Peyer's patch (tissue), 4 donors: Measurements from ENCODE around the gene CLCN7. TPM values are rescaled to one million over a fixed set of nuclear protein-coding genes. Genes with fewer than 3 reads are reported as not detected.

Experiments used
- DNase-seq, 3 donors: peaks; one replicate each; pipeline ENCODE4 v3.0.0-alpha.2; 2017 to 2019
- H3K27ac ChIP-seq, 4 donors: fragments of 200-600 bp; sonication (generic); one replicate each; pipeline ENCODE4 v1.5.1; 2016 to 2019
- H3K27me3 ChIP-seq, 2 donors: fragments of 200-600 bp; sonication (generic); one replicate each; pipeline ENCODE4 v1.5.1; 2019
- H3K36me3 ChIP-seq, 3 donors: fragments of 200-600 bp; sonication (generic); one replicate each; pipeline ENCODE4 v1.5.1; 2016 to 2019
- H3K4me1 ChIP-seq, 4 donors: fragments of 200-600 bp; sonication (generic); one replicate each; pipeline ENCODE4 v1.5.1; 2016 to 2019
- H3K4me3 ChIP-seq, 4 donors: fragments of 200-600 bp; sonication (generic); 1 replicate in 3 of 4; 2 replicates in 1 of 4; pipeline ENCODE4 v1.5.1; 2016 to 2019; ENCODE audit warnings: mild to moderate bottlenecking in 1 of 4
- H3K9me3 ChIP-seq, 4 donors: fragments of 200-600 bp; sonication (generic); one replicate each; pipeline ENCODE4 v1.5.1; 2016 to 2019; ENCODE audit warnings: mild to moderate bottlenecking in 1 of 4
- POLR2A ChIP-seq, 2 donors: fragments of 450-650 bp; IDR thresholded peaks; one replicate each; pipeline ENCODE4 v1.5.1; 2017; ENCODE audit warnings: antibody characterized with exemption in 2 of 2, mild to moderate bottlenecking in 2 of 2, moderate library complexity in 2 of 2
- total RNA-seq, 4 donors: library from RNA; depleted of rRNA; stranded (reverse); fragments of >200 nt; gene quantifications; one replicate each; pipeline ENCODE4 v1.1.0, GENCODE V29; 2016
- TF ChIP-seq, protein P1 (sequence below), 6 experiments: fragments of 450-650 bp in 4 of 6; fragments of 200-600 bp in 2 of 6; sonication (generic) in 1 of 6; IDR thresholded peaks; one replicate each; pipeline ENCODE4 v1.5.1; 2017 to 2019; ENCODE audit warnings: antibody characterized with exemption in 6 of 6, mild to moderate bottlenecking in 3 of 6, moderate library complexity in 1 of 6

The CLCN7 gene
- total RNA-seq, 4 donors from 2014 or later, result 95.1 to 194 (median 105) TPM

DNA sequence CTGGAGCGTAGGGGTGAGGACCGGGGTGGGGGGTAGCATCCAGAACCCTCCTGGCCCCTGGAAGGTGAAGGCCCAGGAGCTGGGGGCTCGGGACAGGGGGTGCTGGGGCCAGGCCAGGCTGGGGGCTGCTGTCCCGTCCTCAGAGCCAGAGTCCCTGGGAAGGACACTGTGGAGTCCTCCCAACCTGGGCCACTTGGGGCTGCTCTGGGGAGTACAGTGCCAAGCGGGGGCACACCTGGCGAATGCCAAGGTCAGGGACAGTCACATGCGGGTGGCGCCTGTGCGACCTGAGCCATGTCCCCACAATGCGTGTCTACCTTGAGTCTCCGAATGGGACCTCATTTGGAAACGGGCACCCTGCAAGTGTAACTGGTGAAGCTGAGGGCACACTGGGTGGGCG lies 45.2 kb downstream of the CLCN7 start:
- Histone ChIP-seq H3K27ac (no peak overlapping the region), H3K27me3 (no peaks in the 10 kb centered on the region), H3K4me3 (no peak overlapping the region), H3K9me3 (no peaks in the 10 kb centered on the region), H3K4me1 (peaks cover 0 to 6% (median 2%) of the 10 kb centered on the region in 4 donors), H3K36me3 (no peaks in the 10 kb centered on the region)
- TF ChIP-seq, protein P1, sequence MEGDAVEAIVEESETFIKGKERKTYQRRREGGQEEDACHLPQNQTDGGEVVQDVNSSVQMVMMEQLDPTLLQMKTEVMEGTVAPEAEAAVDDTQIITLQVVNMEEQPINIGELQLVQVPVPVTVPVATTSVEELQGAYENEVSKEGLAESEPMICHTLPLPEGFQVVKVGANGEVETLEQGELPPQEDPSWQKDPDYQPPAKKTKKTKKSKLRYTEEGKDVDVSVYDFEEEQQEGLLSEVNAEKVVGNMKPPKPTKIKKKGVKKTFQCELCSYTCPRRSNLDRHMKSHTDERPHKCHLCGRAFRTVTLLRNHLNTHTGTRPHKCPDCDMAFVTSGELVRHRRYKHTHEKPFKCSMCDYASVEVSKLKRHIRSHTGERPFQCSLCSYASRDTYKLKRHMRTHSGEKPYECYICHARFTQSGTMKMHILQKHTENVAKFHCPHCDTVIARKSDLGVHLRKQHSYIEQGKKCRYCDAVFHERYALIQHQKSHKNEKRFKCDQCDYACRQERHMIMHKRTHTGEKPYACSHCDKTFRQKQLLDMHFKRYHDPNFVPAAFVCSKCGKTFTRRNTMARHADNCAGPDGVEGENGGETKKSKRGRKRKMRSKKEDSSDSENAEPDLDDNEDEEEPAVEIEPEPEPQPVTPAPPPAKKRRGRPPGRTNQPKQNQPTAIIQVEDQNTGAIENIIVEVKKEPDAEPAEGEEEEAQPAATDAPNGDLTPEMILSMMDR (IDR thresholded peaks at IDR 0.05), result no peak
- no peak for TF ChIP-seq POLR2A (IDR thresholded peaks at IDR 0.05)
- no peak for DNase-seq

DNA sequence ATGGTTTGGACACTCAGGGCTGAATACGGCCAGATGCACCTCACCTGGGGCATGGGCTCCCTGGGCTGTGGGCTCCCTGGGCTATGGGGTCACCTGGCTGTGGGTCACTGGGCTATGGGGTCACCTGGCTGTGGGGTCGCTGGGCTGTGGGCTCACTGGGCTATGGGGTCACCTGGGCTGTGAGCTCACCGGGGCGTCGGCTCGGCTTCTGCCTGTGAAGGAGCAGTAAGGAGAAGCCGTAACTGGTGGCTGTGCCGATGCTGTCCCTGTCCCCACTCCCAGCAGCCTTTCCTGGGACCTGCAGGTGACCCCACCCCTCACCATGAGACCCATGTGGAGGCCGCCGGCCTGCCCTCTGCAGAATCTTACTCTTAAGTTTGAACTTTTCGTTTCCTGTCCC lies 45.8 kb downstream of the CLCN7 start:
- H3K9me3 ChIP-seq, result no peaks in the 10 kb centered on the region
- no peak overlapping the region for H3K4me3 ChIP-seq
- no peaks in the 10 kb centered on the region for H3K27me3 ChIP-seq
- H3K4me1 ChIP-seq, result peaks cover 0 to 6% (median 2%) of the 10 kb centered on the region in 4 donors
- TF ChIP-seq, protein P1 (IDR thresholded peaks at IDR 0.05), result no peak
- no peak for TF ChIP-seq POLR2A (IDR thresholded peaks at IDR 0.05)
- no peak for DNase-seq
- no peak overlapping the region for H3K27ac ChIP-seq
- no peaks in the 10 kb centered on the region for H3K36me3 ChIP-seq

DNA sequence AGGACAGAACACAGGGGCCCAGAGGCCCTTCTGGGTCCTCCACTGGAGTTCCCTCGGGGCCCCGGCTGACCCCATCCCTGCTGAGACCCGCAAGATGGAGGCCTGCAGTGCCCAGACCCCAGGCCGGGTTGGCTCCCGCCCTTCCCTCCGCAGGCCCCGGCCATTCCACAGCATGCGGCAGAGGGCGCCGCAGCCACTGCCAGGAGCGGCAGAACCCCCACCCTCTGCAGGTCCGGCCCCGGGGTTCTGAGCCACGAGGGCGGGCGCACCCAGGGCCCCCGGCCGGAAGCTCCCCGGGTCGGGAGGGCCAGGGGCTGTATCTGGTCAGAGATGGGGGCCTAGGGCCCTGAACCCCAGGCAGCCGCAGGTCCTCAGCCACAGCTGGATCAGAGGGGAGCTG lies 46.3 kb downstream of the CLCN7 start:
- TF ChIP-seq, protein P1 (IDR thresholded peaks at IDR 0.05), result peak in 4 of 6 experiments; percentile 14 to 47 (median 37)
- TF ChIP-seq POLR2A (IDR thresholded peaks at IDR 0.05), result no peak
- Histone ChIP-seq H3K9me3 (no peaks in the 10 kb centered on the region), H3K4me1 (peaks cover 0 to 6% (median 2%) of the 10 kb centered on the region in 4 donors), H3K27me3 (no peaks in the 10 kb centered on the region), H3K4me3 (peak overlapping the region in 1 of 4 donors; percentile 5), H3K36me3 (no peaks in the 10 kb centered on the region), H3K27ac (peak overlapping the region in 1 of 4 donors; percentile 5)
- DNase-seq, result peak in 2 of 3 donors; percentile 60

DNA sequence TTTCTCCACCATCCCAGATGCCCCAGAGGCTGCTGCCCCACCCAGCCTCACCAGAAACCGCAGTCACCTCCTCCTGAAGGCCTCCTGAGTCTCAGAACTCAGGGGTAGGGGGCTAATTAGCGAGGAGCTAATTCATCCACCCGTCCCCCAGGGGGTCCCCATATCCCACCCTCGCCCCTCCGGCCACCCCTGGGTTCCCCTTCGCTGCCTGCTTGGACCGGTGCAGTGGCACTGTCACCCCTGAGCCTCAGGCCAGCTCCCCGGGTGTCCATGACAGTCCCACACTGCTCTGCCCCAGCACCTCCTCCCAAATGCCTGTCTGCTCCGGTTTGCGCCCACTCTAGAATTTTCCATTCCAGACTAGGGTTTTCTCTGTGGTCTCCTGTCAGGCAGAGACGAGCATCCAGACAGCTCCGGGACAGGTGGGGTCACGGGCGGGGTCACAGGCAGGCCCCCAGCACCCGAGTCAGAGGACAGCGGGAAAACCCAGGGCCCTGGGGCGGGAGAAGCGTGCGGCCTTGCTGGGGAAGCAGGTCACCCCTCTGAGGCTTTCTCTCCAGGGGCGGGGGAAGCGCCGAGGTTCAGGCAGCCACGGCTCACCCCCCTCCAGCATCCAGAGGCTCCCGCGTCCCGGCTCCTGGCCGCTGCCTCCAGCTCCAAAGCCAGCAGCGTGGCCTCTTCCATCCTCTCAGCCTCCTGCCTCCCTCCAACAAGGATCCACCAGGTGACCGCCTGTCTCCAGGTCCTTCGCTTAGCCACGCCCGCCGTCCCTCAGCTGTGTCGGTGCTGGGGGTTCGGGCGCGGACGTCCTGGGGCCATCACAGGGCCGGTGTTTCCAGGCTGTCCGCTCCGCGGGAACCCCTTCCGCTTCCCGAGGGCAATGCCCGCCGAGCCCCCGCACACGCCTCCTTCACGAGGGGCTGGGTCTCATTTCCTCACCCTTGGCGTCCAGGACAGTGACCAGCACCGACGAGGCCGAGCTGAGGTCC lies 47.1 kb downstream of the CLCN7 start:
- Histone ChIP-seq H3K27me3 (no peaks in the 10 kb centered on the region), H3K9me3 (no peaks in the 10 kb centered on the region), H3K36me3 (no peaks in the 10 kb centered on the region), H3K4me3 (peak overlapping the region in 1 of 4 donors; percentile 5), H3K27ac (peak overlapping the region in 1 of 4 donors; percentile 5), H3K4me1 (peaks cover 0 to 6% (median 2%) of the 10 kb centered on the region in 4 donors)
- DNase-seq, result no peak
- TF ChIP-seq POLR2A (IDR thresholded peaks at IDR 0.05), result no peak
- TF ChIP-seq, protein P1 (IDR thresholded peaks at IDR 0.05), result no peak

DNA sequence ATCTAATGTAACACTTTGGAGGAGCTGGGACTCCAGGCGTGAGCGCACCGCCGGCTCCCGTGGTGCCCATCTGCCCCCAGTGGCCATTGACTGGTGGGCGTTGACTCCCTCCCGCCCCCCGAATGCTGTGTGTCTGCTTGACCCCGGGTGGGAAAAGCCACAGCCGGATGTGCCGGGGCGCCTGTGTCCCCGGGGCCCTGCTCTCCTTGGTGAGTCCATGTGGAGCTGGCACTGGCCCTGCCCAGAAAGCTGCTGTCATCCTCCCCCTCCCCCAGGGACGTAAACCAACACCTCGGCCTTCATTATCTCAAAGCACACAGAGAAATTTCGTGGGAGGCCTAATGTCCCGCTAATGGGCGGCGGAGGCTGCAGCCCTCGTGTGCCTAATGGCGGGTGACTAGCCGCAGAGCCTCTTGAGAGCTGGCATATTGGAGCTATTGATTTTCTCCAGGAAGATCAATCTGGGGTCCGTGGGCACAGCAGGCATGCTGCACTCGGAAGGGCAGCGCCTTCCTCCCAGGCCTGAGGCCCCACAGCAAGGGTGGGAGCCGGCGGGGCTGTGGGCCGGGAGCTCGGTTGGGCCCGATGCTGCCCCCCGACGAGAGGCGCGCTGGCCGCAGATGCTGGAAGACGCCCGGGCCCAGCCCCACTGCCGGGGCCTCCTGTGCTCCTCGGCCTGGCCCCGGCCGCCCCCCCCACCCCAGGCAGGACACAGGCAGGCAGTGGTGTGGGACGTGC lies 47.9 kb downstream of the CLCN7 start:
- Histone ChIP-seq H3K36me3 (no peaks in the 10 kb centered on the region), H3K27ac (no peak overlapping the region), H3K4me3 (no peak overlapping the region), H3K9me3 (no peaks in the 10 kb centered on the region), H3K27me3 (no peaks in the 10 kb centered on the region), H3K4me1 (peaks cover 0 to 6% (median 2%) of the 10 kb centered on the region in 4 donors)
- DNase-seq, result no peak
- TF ChIP-seq POLR2A (IDR thresholded peaks at IDR 0.05), result no peak
- TF ChIP-seq, protein P1 (IDR thresholded peaks at IDR 0.05), result no peak
